Measurements from ENCODE around the gene ESR1. TPM values are rescaled to one million over a fixed set of nuclear protein-coding genes. Genes with fewer than 3 reads are reported as not detected.

The ESR1 gene
- total RNA-seq, 2 donors from 2014 or later = 0.52 to 4.3 TPM

DNA sequence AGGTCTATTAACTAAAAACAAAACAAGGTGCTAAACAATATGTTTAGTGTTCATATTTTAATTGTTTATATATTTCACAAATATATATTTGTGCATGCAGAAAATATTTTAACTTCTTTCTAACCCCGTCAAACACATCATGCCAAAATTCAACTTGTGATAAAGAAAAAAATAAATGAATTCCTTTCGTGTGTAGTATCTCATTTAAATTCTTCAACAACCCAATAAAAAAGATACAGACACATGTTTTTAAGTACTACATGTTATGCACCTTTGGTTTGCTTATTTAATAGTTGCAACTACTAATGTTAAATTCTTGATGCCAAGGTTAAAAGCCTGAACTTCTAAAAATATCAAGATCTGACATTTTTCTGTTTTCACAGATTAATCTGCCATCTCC lies 252.4 kb downstream of the ESR1 start:
- WGBS, 2 donors = 44 to 51% methylated on average over 2 of the region's 2 CpGs
- DNase-seq = no peak
- Histone ChIP-seq H3K9me3 (no peaks in the 10 kb centered on the region), H3K27ac (no peak overlapping the region), H3K4me1 (no peaks in the 10 kb centered on the region), H3K27me3 (no peaks in the 10 kb centered on the region), H3K4me3 (no peak overlapping the region), H3K36me3 (replicated peaks in 1 of 2; ENCODE audit: insufficient read depth in 1 of 2, low read depth in 2 of 2) (no peaks in the 10 kb centered on the region)
- intact Hi-C loops (cut with DNase I) = no loop called here
- no peak for TF ChIP-seq POLR2A (IDR thresholded peaks at IDR 0.05)
- TF ChIP-seq, protein P1, sequence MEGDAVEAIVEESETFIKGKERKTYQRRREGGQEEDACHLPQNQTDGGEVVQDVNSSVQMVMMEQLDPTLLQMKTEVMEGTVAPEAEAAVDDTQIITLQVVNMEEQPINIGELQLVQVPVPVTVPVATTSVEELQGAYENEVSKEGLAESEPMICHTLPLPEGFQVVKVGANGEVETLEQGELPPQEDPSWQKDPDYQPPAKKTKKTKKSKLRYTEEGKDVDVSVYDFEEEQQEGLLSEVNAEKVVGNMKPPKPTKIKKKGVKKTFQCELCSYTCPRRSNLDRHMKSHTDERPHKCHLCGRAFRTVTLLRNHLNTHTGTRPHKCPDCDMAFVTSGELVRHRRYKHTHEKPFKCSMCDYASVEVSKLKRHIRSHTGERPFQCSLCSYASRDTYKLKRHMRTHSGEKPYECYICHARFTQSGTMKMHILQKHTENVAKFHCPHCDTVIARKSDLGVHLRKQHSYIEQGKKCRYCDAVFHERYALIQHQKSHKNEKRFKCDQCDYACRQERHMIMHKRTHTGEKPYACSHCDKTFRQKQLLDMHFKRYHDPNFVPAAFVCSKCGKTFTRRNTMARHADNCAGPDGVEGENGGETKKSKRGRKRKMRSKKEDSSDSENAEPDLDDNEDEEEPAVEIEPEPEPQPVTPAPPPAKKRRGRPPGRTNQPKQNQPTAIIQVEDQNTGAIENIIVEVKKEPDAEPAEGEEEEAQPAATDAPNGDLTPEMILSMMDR (IDR thresholded peaks at IDR 0.05) = no peak
- ATAC-seq = no peak

DNA sequence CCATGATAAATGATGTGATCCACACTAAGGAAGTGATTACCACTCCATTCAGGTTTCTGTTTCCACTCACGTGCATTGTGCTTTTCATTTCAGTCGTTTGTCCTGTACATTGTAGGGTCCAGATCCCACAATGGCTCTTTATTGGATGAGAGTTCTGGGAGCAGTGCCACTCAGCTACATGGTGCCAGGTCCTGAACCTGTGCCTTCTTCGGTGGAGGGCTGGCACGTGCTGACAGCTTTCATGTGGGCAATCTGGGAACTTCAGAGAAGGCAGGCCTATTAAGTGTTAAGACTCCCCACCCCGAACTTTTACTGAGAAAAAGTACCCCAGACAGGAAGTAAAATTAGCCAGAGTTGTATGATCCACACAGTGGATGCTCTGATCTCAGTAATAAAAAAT lies 255.0 kb downstream of the ESR1 start:
- WGBS, 2 donors = 34 to 48% methylated on average over 5 of the region's 5 CpGs
- H3K4me3 ChIP-seq = no peak overlapping the region
- no peaks in the 10 kb centered on the region for H3K36me3 ChIP-seq (replicated peaks in 1 of 2; ENCODE audit: insufficient read depth in 1 of 2, low read depth in 2 of 2)
- H3K4me1 ChIP-seq = no peaks in the 10 kb centered on the region
- intact Hi-C loops (cut with DNase I) = no loop called here
- no peak for TF ChIP-seq POLR2A (IDR thresholded peaks at IDR 0.05)
- TF ChIP-seq, protein P1 (IDR thresholded peaks at IDR 0.05) = no peak
- no peak for ATAC-seq
- no peaks in the 10 kb centered on the region for H3K9me3 ChIP-seq
- H3K27me3 ChIP-seq = no peaks in the 10 kb centered on the region
- no peak overlapping the region for H3K27ac ChIP-seq
- no peak for DNase-seq

DNA sequence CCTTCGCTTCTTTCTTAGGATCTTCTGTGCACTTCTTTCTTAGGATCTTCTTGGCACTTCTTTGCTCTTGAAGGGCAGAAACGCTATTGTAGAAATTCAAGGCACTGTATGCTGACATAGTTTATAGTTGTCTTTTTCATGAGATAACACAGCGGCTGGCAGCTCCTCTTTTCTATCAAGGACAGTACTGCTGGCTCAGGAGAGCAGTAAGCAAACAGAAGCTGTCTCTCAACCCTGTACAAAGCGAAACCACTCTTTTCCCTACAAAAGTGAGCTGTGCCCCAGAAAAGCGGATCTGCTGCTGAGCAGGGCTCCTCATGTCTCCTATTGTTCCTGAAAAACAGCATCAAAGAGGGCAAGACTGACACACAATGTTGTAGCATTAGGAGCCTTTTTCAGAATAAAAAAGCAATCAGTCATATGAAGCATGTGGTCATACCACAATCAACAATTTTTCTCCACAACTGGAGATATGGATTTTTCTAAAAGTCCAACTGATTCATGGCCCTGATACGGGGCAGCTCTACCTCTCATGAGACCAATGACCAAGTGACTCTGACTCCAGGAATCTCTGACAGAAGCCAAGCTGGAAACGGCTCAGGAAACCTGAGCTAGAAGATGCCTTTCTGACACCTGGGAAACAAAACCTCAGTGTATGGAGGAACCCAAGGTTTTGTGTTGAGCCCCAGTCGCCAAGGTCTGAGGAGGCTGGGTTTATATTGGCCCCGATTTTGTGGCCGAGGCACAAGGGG lies 255.9 kb downstream of the ESR1 start:
- Histone ChIP-seq H3K36me3 (replicated peaks in 1 of 2; ENCODE audit: insufficient read depth in 1 of 2, low read depth in 2 of 2) (no peaks in the 10 kb centered on the region), H3K4me3 (no peak overlapping the region), H3K27me3 (no peaks in the 10 kb centered on the region), H3K4me1 (no peaks in the 10 kb centered on the region), H3K9me3 (no peaks in the 10 kb centered on the region), H3K27ac (no peak overlapping the region)
- WGBS, 2 donors = 56% methylated on average over 10 of the region's 10 CpGs
- intact Hi-C loops (cut with DNase I) = no loop called here
- TF ChIP-seq POLR2A (IDR thresholded peaks at IDR 0.05) = no peak
- TF ChIP-seq, protein P1 (IDR thresholded peaks at IDR 0.05) = no peak
- DNase-seq (no peak), ATAC-seq (no peak)

DNA sequence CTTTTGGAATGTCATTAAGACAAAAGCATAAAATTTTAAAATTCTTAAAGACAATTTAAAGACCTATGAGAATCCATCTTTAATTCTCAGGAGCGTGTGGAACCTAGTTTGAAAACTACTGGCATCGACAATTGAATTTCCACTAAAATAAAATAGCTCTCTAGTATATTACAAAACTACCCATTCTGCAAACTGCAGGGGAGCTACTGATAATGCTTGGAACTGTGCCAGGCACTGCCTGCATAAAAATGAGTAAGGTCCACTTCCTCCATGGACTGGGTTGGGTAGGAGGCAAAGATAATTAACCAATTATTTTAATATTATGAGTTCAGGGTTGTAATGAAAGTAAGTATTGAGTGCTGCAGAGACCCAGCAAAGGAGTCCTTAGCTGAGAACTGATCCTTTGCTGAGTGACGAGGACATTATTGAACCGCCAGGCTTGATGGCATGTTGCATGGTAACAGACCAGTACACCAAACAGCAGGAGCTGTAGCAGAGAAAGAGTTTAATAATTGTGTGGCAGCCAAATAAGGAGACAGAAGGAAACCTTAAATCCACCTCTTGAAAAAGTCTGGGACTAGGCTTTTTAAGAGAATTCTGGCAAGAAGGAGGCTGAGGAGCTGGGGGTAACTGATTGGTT lies 261.3 kb downstream of the ESR1 start:
- H3K36me3 ChIP-seq (replicated peaks in 1 of 2; ENCODE audit: insufficient read depth in 1 of 2, low read depth in 2 of 2) = no peaks in the 10 kb centered on the region
- TF ChIP-seq, protein P1 (IDR thresholded peaks at IDR 0.05) = no peak
- TF ChIP-seq POLR2A (IDR thresholded peaks at IDR 0.05) = no peak
- no peaks in the 10 kb centered on the region for H3K9me3 ChIP-seq
- no peak overlapping the region for H3K4me3 ChIP-seq
- no peaks in the 10 kb centered on the region for H3K4me1 ChIP-seq
- ATAC-seq (no peak), DNase-seq (peak in 2 of 4 donors; percentile 25 to 36)
- no peaks in the 10 kb centered on the region for H3K27me3 ChIP-seq
- H3K27ac ChIP-seq = no peak overlapping the region
- intact Hi-C loops (cut with DNase I) = no loop called here
- WGBS, 2 donors = 36 to 50% methylated on average over 4 of the region's 4 CpGs
